ENCODE data around the gene POLR2J.

- TF ChIP-seq CTCF (conservative IDR thresholded peaks at IDR 0.05; ENCODE audit: low read length) (no peak), EZH2phosphoT487 (IDR thresholded peaks at IDR 0.05; ENCODE audit: borderline replicate concordance, low read depth, low read length) (no peak)
Observed at GRCh38 chr7:102431617-102432298, 47.0 kb downstream of the POLR2J start.

Measured in OCI-LY7 (cell line).